Stimulated activated CD4-positive, alpha-beta T cell treated with anti-CD3 and anti-CD28 coated beads, Interleukin-4, amount 100 ng/mL, for 1 hour (primary cell): ENCODE measurements around the gene UGT1A7.

Experiments
- DNase-seq: peaks from one replicate; pipeline ENCODE4 v3.0.0-alpha.2; 2020

UGT1A7 gene

GRCh38 chr2:233801357-233802131 lies 119.8 kb downstream of the UGT1A7 start:
- DNase-seq, result no peak

GRCh38 chr2:233802132-233802815 lies 120.6 kb downstream of the UGT1A7 start:
- DNase-seq, result no peak

GRCh38 chr2:233803292-233803911 lies 121.7 kb downstream of the UGT1A7 start:
- no peak for DNase-seq

GRCh38 chr2:233803994-233804393 lies 122.3 kb downstream of the UGT1A7 start:
- no peak for DNase-seq

GRCh38 chr2:233807215-233807865 lies 125.6 kb downstream of the UGT1A7 start:
- DNase-seq, result no peak

- no peak for DNase-seq
Measured at GRCh38 chr2:233807966-233808935, 126.5 kb downstream of the UGT1A7 start.

- DNase-seq, result no peak
Measured at GRCh38 chr2:233810385-233810784, 128.7 kb downstream of the UGT1A7 start.

GRCh38 chr2:233811087-233811486 lies 129.4 kb downstream of the UGT1A7 start:
- no peak for DNase-seq

- no peak for DNase-seq
Measured at GRCh38 chr2:233811732-233812131, 130.0 kb downstream of the UGT1A7 start.

- DNase-seq, result no peak
Measured at GRCh38 chr2:233813236-233814055, 131.7 kb downstream of the UGT1A7 start.

GRCh38 chr2:233814056-233814835 lies 132.5 kb downstream of the UGT1A7 start:
- DNase-seq, result no peak

- DNase-seq, result no peak
Measured at GRCh38 chr2:233815861-233816260, 134.2 kb downstream of the UGT1A7 start.

GRCh38 chr2:233816334-233816733 lies 134.6 kb downstream of the UGT1A7 start:
- no peak for DNase-seq

GRCh38 chr2:233816771-233817170 lies 135.1 kb downstream of the UGT1A7 start:
- DNase-seq, result no peak

GRCh38 chr2:233817361-233817911 lies 135.7 kb downstream of the UGT1A7 start:
- no peak for DNase-seq

GRCh38 chr2:233817995-233818638 lies 136.4 kb downstream of the UGT1A7 start:
- no peak for DNase-seq

GRCh38 chr2:233818639-233819621 lies 137.2 kb downstream of the UGT1A7 start:
- no peak for DNase-seq
